Activated T-cell treated with anti-CD3 and anti-CD28 coated beads for 24 hours (primary cell): ENCODE measurements around the gene ELOVL6.
"Not testable (repeated sequence)": the region's sequence is repeated elsewhere in the genome, so short reads cannot be mapped to it uniquely, and the experiment has no call there.

ENCODE experiments used
- DNase-seq: peaks from one replicate; pipeline ENCODE4 v3.0.0-alpha.2; 2020; ENCODE audit warnings: low read depth

Gene ELOVL6

DNA sequence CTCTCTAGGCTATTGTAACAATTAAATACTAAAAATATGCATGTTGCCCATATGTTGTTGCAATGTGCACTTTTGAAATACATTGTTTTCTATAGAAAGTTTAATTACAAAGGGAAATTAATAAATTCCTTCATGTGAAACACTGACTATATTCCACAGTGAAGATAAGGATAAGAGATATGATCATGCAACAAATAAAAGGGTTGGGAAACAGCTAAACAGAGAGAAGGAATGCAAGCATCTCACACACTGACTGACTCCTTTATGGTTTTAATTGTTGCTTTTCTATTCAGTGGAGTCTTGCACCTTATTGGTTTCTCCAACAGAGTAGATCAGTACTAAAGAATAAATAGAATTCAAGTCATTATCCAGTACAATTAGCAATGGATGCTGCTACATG lies 37.8 kb downstream of the ELOVL6 start:
- no peak for DNase-seq

GRCh38 chr4:110159541-110159940 lies 38.9 kb downstream of the ELOVL6 start:
- no peak for DNase-seq

DNA sequence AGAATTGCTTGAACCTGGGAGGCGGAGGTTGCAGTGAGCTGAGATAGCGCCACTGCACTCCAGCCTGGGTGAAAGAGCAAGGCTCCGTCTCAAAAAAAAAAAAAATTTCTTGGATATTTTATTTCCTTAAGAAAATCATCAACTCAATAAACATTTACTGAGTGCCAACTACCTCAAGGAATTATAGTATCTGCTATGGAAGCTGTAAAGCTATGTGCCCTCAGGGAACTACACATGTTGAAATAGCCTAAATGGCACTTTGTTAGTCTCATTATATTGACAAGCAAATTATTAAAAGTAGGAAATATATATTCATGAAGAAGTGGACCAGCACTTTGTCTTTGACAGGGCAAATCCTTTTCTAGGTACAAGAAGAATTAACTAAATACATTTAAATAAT lies 40.8 kb downstream of the ELOVL6 start:
- no peak for DNase-seq

DNA sequence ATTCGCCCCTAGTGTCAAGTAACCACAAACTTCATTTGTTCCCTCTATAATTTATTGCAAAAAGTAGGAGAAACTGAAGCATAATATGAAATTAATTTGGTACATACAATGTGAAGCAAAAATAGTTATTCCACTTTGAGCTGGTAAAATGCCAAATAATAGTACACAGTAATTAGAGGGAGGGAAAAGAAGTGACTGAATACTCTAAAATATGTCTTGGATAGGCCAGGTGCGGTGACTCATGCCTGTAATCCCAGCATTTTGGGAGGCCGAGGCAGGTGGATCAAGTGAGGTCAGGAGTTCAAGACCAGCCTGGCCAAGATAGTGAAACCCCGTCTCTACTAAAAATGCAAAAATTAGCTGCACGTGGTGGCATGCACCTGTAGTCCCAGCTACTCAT lies 41.2 kb downstream of the ELOVL6 start:
- not testable (repeated sequence) for DNase-seq

- DNase-seq = no peak
These were observed 42.0 kb downstream of the ELOVL6 start for GRCh38 chr4:110156442-110156841.

DNA sequence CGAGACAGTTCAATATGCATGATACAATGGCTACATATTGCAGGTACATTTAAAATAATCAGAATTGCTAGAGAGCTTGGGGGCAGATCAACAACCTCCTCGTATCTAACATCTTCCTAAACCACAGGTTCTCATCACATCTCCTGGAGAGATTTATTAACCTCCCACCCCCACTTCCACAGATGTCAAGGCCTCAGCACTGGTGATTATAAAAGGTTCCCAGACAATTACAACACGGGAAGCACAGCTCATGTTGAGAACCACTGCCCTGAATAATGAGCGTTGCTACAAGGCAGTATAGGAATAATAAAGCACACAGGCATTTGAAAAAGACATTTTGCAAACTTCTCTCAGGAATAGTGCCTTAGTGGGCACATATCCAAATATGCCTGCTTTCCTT lies 42.8 kb downstream of the ELOVL6 start:
- DNase-seq = no peak

DNA sequence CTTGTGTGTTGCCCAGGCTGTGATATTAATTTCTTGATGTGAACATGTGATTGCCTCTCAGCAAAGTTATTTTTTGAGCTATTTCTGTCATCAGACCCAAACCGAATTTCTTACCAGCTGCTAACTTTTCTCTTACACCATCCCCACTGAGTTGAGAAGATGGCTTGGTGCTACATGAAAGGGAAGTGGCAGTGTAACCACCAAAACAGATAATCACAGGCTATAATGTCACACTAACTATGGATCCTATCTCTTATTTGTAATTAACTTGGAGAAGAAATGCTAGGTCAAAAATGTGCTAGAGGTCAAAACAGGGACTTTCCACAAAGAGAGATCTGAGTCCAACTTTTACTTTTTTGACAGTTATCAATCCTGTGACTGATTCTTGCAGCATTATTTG lies 43.8 kb downstream of the ELOVL6 start:
- DNase-seq = no peak

DNA sequence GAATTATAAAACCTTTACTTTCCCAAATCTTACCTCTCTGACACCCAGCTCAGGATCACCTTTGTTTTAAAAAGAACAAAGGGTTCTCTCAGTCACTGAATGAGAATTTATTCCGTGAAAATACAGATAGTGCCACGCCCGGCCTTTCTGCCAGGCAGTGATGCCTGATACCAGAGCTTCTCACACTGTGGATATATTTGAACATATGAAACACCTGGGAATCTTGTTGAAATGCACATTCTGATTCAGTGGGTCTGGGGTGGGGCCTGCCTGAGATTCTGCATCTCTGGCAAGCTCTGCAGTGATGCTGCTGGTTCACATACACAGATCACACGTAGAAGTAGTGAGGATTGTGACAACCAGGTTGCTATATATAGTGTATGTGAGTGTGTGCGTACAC lies 46.0 kb downstream of the ELOVL6 start:
- DNase-seq = no peak

DNA sequence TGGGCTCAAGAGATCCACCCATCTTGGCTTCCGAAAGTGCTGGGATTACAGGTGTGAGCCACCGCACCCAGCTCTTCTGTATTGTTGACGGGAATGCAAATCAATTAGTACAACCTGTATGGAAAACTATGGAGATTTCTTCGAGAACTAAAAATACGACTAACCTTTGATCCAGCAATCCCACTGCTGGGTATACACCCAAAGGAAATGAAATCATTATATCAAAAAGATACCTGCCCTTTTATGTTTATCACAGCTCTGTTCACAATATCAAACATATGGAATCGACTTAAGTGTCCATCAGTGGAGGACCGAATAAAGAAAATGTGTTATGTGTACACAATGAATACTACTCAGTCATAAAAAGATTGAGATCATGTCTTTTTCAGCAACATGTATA lies 49.3 kb downstream of the ELOVL6 start:
- no peak for DNase-seq

DNA sequence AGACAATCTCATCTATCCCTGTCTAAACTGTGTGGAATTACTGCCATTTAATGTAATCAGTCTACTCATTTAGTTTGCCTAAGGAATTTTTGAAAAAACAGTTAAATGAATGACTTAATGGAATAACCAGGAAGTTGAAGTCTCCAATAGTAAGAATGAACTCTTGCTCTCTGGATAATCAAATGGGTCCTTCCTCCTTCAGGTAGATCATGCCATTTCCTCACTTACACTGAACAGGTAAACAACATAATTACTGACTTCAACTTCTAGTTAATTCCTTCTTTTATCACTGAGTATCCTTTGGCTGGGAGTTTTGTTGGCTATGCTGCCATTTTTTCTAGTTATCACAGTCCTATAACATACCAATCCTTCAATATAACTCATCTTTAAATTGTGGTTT lies 56.0 kb downstream of the ELOVL6 start:
- DNase-seq = no peak

DNA sequence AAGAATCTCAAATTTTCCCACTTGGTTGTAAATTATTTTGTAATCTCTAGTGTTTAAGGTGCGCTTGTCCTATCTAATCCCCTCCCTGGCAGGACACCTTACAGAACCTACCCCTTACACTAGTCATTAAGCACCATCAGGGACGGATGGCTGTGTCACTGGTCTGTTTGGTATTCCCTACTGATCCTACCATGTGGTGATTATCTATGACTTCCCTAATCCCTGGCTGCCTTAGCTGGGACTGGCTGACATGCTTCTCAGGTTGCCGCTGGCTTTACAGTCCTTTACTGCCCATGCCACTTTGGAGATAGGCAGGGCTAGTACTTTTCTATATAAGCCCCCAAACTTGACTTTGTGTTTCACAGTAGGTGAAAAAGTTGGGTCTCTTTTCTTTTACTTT lies 58.6 kb downstream of the ELOVL6 start:
- no peak for DNase-seq

DNA sequence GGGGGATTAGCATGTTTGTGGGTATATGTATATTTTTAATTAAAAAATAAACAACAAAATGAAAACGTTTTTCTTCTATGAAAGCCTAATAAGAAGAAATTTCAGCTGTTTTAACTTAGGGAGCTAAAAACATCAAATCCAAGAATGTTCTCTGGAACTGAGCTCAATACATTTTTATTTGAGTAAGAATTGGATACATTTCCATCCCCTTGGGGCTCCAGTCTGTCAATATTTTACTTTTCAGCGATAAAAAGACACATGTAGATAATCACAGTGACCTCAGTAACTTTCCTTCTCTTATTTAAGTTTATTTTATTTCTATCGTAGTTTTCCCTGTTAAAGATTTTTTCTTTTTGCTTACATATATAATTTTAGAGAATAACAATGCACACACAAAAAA lies 59.3 kb downstream of the ELOVL6 start:
- no peak for DNase-seq

DNA sequence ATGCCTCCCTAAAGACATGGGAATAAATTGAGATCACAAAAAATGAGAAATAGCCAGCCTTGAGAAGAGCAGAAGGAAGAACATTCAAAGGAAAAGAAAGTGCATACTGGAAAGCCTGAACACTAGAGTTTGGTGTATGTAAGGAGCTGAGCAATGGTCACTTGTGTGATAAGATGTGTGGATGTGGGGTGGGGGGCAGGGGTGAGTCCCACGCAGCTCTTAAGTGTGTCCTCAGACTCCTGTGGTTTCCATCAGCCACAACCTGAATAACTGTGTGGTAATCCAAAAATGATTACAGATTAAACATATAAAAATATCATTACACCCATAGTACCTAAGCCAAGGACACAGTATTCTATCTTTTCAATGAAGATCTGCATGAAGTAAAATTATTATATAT lies 59.9 kb downstream of the ELOVL6 start:
- DNase-seq = no peak

DNA sequence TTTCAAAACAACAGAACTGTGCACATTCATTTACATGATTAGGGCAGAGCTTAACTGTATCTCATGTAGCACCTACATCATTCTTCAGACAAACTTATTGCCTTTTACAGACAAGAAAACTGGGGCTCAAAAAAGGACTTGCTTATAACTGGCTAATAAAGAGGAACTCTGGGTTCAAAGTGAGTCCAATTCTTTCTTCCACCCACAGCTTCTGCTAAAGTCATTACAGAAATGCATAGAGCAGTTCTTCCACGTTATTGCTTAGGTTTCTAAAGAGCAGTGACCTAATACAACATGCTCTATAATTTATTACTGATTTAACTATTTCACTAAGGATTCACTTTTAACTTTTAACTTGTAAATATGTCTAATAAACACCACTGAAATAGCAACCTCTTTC lies 60.6 kb downstream of the ELOVL6 start:
- no peak for DNase-seq

GRCh38 chr4:110135523-110135922 lies 62.9 kb downstream of the ELOVL6 start:
- no peak for DNase-seq

GRCh38 chr4:110135076-110135475 lies 63.3 kb downstream of the ELOVL6 start:
- no peak for DNase-seq

GRCh38 chr4:110134269-110134869 lies 64.0 kb downstream of the ELOVL6 start:
- DNase-seq = no peak

GRCh38 chr4:110132816-110133719 lies 65.3 kb downstream of the ELOVL6 start:
- DNase-seq = no peak

DNA sequence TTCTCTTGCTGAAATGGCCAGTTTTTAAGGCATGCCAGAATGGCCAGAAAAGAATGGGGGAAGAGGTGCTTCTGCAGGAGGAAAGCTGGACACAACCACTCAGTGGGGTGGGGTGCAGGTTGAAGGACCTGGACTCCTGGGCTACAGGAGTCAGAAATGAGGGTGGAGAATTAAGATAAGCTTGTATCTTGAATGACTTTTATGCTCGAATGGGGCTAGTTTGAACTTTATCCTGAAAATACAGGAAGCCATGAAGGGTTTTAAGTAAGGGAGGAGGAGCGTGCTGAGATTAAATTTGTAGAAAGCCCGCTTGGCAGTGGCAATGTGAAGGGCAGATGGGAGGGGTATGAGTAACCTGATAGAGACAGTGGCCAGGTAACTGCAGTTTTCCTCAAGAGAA lies 66.5 kb downstream of the ELOVL6 start:
- DNase-seq = no peak

DNA sequence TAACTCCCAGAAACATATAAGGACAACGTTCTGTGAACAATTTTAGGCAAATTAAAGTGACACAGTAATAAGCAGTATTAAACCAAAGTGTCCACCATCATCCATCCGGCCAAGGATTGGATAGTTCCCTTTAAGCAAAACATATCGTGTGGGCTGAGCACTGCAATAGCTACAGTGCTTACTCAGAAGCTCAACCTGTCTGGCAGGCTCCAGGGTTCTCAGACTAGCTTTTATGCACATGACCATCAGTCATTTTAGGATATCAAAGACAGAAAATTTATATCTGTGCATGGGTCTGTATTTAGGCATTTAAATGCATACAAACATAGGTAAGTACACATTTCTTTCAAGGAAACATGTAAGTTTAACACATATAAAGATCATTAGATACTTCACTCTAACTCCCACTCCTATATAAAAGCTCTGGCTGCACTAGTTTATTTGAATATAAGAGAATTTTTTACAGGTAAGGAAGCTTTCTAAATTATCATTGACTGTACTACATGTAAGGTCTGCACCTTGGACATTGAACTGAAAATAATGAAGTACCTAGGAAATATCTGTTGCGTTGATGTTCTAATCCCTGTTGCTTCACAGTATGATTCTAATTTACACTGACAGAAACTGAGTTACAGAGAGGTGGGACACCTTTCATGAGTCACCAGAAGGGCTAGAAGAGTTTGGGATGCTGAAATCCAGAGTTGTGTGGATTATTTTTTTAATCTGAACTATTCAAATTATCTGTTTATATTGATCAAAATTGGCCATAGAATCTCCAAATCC lies 67.6 kb downstream of the ELOVL6 start:
- no peak for DNase-seq

GRCh38 chr4:110129544-110129943 lies 68.9 kb downstream of the ELOVL6 start:
- no peak for DNase-seq

GRCh38 chr4:110128472-110128919 lies 69.9 kb downstream of the ELOVL6 start:
- no peak for DNase-seq

DNA sequence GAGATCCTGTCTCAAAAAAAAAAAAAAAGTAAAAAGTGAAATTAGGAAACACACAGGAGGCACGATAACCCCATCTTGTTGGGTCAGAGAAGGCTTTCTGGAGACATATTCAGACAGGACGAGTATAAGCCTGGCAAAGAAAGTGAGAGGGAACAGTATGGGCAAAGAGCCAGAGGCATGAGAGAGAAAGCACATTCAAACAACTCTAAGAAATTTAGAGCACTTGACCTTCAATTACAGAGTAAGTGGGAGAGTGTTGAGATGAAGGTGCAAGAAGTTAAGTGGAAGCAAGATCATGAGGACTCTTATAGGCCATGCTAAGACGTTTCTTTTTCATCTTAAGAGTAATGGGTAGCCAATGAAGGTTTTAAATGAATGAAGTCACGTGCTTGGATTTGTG lies 70.4 kb downstream of the ELOVL6 start:
- no peak for DNase-seq
